ENCODE results near the gene EFL1. TPM values are rescaled to one million over a fixed set of nuclear protein-coding genes. Genes with fewer than 3 reads are reported as not detected.

The EFL1 gene
- polyA plus RNA-seq, 1 donor, result 21.7 TPM

- DNase-seq, result no peak
Measured at GRCh38 chr15:82124331-82125263, 137.9 kb downstream of the EFL1 start.

DNA sequence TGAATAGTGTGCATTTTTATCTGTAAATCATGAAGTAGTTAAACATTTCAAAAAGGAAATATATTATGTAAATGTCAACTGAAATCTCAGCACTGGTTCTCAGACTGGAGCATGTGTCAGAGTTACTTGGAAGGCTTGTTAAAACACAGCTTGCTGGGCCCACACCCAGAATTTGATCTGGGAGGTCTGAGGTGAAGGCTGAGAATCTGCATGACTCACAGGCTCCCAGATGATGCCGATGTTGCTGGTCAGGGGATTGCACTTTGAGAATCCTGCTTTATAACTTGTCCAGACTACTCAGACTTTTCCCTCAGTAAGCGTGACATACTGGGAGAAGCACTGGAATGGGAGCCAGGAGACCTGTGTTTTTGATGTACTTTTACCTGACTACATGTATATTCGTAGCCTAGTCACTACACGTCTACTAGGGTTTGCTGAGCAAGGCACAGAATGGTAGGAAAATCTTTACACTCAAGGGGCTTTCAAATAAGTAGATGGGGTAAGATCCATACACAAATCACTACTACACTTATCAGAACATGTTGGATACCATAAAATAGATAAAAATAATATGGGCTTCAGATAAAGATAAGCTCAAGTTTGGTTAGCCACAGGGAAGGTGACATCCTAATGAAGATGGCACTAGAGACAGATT, 139.7 kb downstream of the EFL1 start:
- DNase-seq, result no peak

GRCh38 chr15:82118040-82118439, 144.5 kb downstream of the EFL1 start:
- no peak for DNase-seq

DNA sequence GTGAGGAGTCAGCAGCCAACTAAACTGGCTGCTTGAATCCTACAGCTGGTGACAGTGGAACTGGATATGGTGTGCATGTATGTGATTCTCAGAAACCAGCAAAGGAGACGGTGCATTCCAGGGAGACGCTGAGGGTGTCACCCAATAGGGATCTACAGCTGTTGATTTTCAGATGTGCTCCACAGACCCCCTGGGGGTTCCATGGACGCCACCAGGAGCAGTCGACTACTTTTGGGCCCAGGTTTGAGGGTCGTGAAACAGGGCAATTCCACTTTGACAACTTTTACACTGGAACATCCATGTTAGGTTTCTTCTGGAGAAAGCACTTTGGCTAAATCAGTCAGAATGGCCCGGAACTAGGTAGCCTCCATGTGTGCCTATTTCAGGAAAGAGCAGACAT, 145.2 kb downstream of the EFL1 start:
- no peak for DNase-seq

- DNase-seq, result no peak
Measured at GRCh38 chr15:82114660-82115059, 147.9 kb downstream of the EFL1 start.

DNA sequence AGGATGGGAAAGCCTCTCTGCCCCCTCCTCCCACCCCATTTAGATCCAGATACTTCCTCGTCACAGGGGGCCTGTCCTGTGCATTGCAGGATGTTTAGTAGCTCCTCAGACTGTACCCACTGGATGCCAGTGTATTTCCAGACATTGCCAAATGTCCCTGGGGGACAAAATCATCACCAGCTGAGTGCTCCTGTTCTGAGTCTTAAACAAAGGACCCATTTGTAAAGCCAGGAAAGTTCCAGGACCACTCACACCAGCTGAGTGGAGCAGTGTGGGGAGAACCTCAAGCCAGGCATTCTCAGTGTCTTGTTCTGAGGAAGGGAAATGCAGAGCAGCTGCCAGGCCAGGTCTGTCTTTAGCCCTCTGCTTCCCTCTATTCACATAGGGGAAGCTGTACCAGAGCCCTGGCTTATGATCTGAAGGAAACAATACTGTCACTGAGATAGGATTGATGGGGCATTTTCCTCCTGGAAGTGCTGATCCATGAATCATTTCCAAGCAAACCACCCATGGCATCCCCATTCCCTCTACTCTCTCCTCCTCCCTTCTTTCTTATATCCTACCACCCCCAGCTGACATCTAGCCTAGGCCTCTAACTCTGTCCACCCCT, 149.3 kb downstream of the EFL1 start:
- no peak for DNase-seq

DNA sequence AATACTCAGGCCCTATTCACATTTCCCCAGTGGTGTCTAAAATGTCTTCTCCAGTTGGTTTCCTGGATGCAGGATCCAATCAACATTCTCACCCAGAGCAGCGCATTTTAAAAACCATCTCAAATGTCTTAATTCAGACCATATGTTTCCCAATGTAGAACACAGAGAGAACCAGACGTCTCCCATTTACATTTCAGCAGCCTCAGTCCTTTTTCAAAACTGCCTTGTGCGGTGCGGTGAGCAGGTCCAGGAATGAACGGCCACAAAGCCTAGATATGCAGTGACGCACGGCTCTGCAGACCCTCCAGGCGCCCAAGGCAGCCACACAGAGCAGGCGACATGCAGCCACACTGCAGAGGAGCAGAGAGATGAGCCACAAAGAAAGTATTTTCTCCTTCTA, 150.6 kb downstream of the EFL1 start:
- DNase-seq, result no peak

DNA sequence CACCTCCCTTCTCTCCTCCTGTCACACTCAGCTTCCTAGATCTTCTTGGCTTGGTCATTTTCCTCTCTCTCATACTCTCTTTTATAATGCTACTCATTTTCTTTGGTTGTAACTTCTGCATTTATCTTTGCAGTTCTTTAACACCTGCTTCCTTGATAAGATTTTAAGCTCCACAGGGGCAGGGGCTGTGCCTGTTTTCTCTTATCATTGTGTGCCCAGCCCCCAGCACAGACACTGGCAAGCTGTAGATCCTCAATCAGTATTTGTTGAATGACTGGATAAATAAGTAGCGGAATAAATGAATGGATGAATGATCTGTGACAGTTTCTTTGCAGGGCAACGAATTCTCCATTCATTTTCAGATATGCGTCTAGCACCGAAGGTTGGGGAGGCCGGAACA, 152.4 kb downstream of the EFL1 start:
- no peak for DNase-seq

- no peak for DNase-seq
Measured at GRCh38 chr15:82108489-82109078, 153.9 kb downstream of the EFL1 start.

DNA sequence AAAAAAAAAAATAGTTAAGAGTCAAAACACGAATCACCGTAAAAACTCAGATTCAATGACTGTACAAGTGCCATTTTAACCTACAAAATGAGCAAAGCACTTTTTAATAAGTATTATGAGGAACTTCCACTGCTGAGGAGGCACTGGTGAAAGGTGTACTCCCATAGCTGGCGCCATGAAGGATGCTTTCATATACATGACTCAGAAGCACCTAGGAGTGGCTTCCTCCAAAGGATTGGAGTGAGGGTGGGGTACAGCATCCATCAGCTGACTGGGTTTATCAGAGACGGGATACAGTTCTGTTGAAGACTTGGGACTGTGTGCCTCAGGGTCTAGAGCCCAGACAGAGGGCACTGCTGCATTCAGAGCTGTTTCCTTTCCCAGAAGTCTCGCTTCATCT, 155.9 kb downstream of the EFL1 start:
- no peak for DNase-seq

DNA sequence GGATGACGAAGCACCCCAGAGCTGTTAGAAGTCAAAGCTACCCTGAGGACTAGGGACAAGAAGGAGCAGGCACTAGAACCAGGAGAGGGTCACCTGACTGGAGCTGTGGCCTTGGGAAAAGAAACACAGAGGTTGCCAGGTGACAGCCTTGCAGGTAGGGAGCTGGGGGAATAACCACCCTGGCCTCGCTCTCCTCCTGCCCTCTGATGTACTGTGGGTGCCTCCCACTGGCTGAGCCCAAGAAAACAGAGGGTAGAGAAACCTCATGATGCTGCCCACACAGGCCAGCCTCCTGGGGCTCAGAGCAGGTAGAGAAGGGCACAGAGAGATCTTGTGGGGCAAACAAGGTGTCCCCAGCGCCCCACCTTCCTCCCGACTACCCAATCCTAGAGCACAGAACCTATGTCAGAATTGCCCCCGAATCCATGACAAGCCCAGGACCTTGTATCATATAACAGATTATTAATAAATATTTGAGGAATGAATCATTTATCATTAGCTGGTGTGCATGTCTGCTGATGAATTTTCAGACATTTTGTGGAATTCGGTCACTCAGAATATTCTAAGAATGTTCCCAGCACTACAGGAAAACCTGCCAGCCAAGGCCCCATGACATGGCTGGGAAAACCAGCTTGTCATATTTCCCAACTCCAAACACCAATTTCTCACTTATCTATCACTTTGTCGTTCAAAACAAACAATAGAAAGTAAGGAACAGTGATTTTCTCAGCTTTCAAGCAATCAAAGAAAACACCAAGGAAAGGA, 156.9 kb downstream of the EFL1 start:
- DNase-seq, result no peak

GRCh38 chr15:82103468-82103867, 159.1 kb downstream of the EFL1 start:
- DNase-seq, result no peak

GRCh38 chr15:82100111-82100929, 162.2 kb downstream of the EFL1 start:
- no peak for DNase-seq

GRCh38 chr15:82098674-82099073, 163.9 kb downstream of the EFL1 start:
- no peak for DNase-seq

GRCh38 chr15:82095803-82096202, 166.7 kb downstream of the EFL1 start:
- DNase-seq, result no peak

GRCh38 chr15:82093774-82094211, 168.7 kb downstream of the EFL1 start:
- no peak for DNase-seq

GRCh38 chr15:82093325-82093724, 169.2 kb downstream of the EFL1 start:
- DNase-seq, result no peak

GRCh38 chr15:82091636-82092140, 170.8 kb downstream of the EFL1 start:
- no peak for DNase-seq

DNA sequence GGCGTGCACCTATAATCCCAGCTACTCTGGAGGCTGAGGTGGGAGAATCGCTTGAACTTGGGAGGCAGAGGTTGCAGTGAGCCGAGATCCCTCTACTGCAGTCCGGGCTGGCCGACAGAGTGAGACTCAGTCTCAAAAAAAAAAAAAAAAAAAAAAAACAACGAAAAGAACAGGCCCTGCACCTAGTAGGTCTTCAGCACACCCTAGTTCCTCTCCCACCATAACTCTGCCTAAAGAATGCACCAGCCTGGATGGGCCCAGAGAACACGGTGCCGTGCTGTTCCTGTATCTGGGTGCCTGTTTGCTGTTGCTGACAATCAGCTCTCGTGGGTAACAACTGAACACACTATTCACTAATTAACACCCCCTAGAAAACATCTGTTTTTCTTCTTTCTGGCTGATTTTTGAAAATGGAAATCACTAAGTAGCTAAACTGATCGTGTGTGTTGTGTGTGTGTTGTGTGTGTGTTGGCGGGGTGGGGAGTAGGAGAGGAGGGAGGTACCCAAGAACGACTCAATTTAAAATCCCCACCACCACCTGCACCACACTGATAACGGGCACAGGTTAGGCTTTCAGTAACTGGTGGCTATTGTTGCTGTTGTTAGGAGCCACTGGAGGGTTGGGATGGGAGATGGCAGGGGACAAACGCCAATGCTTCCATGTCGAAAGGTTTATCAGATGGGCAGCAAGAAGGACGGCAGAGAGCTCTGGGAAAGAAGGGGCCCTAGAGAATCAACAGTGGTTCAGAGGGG, 176.1 kb downstream of the EFL1 start:
- DNase-seq, result no peak

Data from left kidney (tissue), 2 donors.